IPS-20b (cell line): Measurements from ENCODE around the gene CD3E.
A peak's percentile ranks its signal among the peaks of the same experiment; 100 is the strongest.

ENCODE experiments used
- H3K27ac ChIP-seq: one replicate; pipeline ENCODE4 v1.5.1; 2013; ENCODE audit warnings: low read length
- H3K27me3 ChIP-seq: 2 replicates; pipeline ENCODE4 v1.6.1; 2013; ENCODE audit warnings: mild to moderate bottlenecking, low read length, inconsistent platforms; ENCODE audit not compliant: insufficient read depth
- H3K36me3 ChIP-seq: 2 replicates; pipeline ENCODE4 v1.6.1; 2013; ENCODE audit warnings: low read depth, mild to moderate bottlenecking, inconsistent platforms, low read length, moderate library complexity; ENCODE audit not compliant: insufficient read depth
- H3K4me1 ChIP-seq: 2 replicates; pipeline ENCODE4 v1.6.1; 2013; ENCODE audit warnings: mild to moderate bottlenecking, control low read depth, inconsistent platforms, low read length, moderate library complexity; ENCODE audit not compliant: insufficient read depth
- H3K4me3 ChIP-seq: 2 replicates; pipeline ENCODE4 v1.5.1; 2013; ENCODE audit warnings: mild to moderate bottlenecking, low read length, inconsistent platforms
- H3K9ac ChIP-seq: 2 replicates; pipeline ENCODE4 v1.6.1; 2013; ENCODE audit warnings: low read depth, mild to moderate bottlenecking, inconsistent platforms, low read length, moderate library complexity
- H3K9me3 ChIP-seq: 2 replicates; pipeline ENCODE4 v1.6.1; 2013; ENCODE audit warnings: mild to moderate bottlenecking, low read depth, low read length, inconsistent platforms; ENCODE audit not compliant: insufficient read depth

CD3E gene

GRCh38 chr11:118304568-118305248 lies at the start of gene CD3E:
CD3E (plus strand) TSS chr11:118304730; CDS start chr11:118304953, 223 bp downstream.
- no peaks in the 10 kb centered on the region for H3K36me3 ChIP-seq
- no peak within 1 kb of the TSS for H3K4me3 ChIP-seq
- no peaks in the 10 kb centered on the region for H3K4me1 ChIP-seq
- H3K9me3 ChIP-seq = no peaks in the 10 kb centered on the region
- no peak within 1 kb of the TSS for H3K27ac ChIP-seq
- no peaks in the 10 kb centered on the region for H3K27me3 ChIP-seq
- no peak within 1 kb of the TSS for H3K9ac ChIP-seq

GRCh38 chr11:118258410-118258809 lies 46.1 kb upstream of the CD3E start:
- no peaks in the 10 kb centered on the region for H3K9me3 ChIP-seq
- no peaks in the 10 kb centered on the region for H3K36me3 ChIP-seq
- H3K4me3 ChIP-seq = no peak overlapping the region
- peaks cover 49% of the 10 kb centered on the region for H3K27me3 ChIP-seq
- H3K9ac ChIP-seq = no peak overlapping the region
- no peak overlapping the region for H3K27ac ChIP-seq
- no peaks in the 10 kb centered on the region for H3K4me1 ChIP-seq

- Histone ChIP-seq H3K27ac (no peak overlapping the region), H3K4me1 (no peaks in the 10 kb centered on the region), H3K27me3 (peaks cover 51% of the 10 kb centered on the region), H3K9ac (no peak overlapping the region), H3K9me3 (no peaks in the 10 kb centered on the region), H3K4me3 (no peak overlapping the region), H3K36me3 (no peaks in the 10 kb centered on the region)
Observed at GRCh38 chr11:118259138-118259537, 45.4 kb upstream of the CD3E start.

- Histone ChIP-seq H3K27me3 (peaks cover 51% of the 10 kb centered on the region), H3K27ac (no peak overlapping the region), H3K4me1 (peaks cover 7% of the 10 kb centered on the region; the same call in 1 of the 2 replicates), H3K9ac (no peak overlapping the region), H3K36me3 (no peaks in the 10 kb centered on the region), H3K9me3 (no peaks in the 10 kb centered on the region), H3K4me3 (no peak overlapping the region)
Observed at GRCh38 chr11:118260353-118260752, 44.2 kb upstream of the CD3E start.

- H3K36me3 ChIP-seq = no peaks in the 10 kb centered on the region
- peaks cover 78% of the 10 kb centered on the region for H3K27me3 ChIP-seq
- H3K9ac ChIP-seq = no peak overlapping the region
- H3K4me1 ChIP-seq = peaks cover 7% of the 10 kb centered on the region; the same call in 1 of the 2 replicates
- H3K27ac ChIP-seq = no peak overlapping the region
- H3K4me3 ChIP-seq = peak overlapping the region; percentile 65; the same call in 1 of the 2 replicates
- H3K9me3 ChIP-seq = no peaks in the 10 kb centered on the region
Observed at GRCh38 chr11:118263112-118263511, 41.4 kb upstream of the CD3E start.

- peak within 1 kb of the TSS; percentile 65 for H3K4me3 ChIP-seq
- no peak within 1 kb of the TSS for H3K27ac ChIP-seq
- H3K4me1 ChIP-seq = peaks cover 7% of the 10 kb centered on the region; the same call in 1 of the 2 replicates
- peak within 1 kb of the TSS; percentile 49; the same call in 1 of the 2 replicates for H3K9ac ChIP-seq
- no peaks in the 10 kb centered on the region for H3K9me3 ChIP-seq
- H3K27me3 ChIP-seq = peaks cover 86% of the 10 kb centered on the region
- no peaks in the 10 kb centered on the region for H3K36me3 ChIP-seq
Observed at GRCh38 chr11:118263695-118264568, 40.6 kb upstream of the CD3E start, which contains the start of gene MPZL2. MPZL2 (minus strand) TSS chr11:118264297; CDS start chr11:118264153, 144 bp downstream.

GRCh38 chr11:118264569-118265465 lies 39.7 kb upstream of the CD3E start:
- Histone ChIP-seq H3K4me1 (peaks cover 7% of the 10 kb centered on the region; the same call in 1 of the 2 replicates), H3K9me3 (no peaks in the 10 kb centered on the region), H3K27me3 (peaks cover 90% of the 10 kb centered on the region), H3K4me3 (peak overlapping the region; percentile 65), H3K36me3 (no peaks in the 10 kb centered on the region), H3K9ac (peak overlapping the region; percentile 49; the same call in 1 of the 2 replicates), H3K27ac (no peak overlapping the region)

- H3K9ac ChIP-seq = no peak overlapping the region
- peaks cover 88% of the 10 kb centered on the region for H3K27me3 ChIP-seq
- H3K4me1 ChIP-seq = peaks cover 7% of the 10 kb centered on the region; the same call in 1 of the 2 replicates
- H3K36me3 ChIP-seq = no peaks in the 10 kb centered on the region
- H3K9me3 ChIP-seq = no peaks in the 10 kb centered on the region
- no peak overlapping the region for H3K27ac ChIP-seq
- no peak overlapping the region for H3K4me3 ChIP-seq
Observed at GRCh38 chr11:118265954-118266353, 38.6 kb upstream of the CD3E start.

GRCh38 chr11:118267486-118267885 lies 37.0 kb upstream of the CD3E start:
- no peaks in the 10 kb centered on the region for H3K36me3 ChIP-seq
- H3K4me1 ChIP-seq = peaks cover 7% of the 10 kb centered on the region; the same call in 1 of the 2 replicates
- H3K9me3 ChIP-seq = no peaks in the 10 kb centered on the region
- H3K4me3 ChIP-seq = no peak overlapping the region
- H3K27ac ChIP-seq = no peak overlapping the region
- peaks cover 72% of the 10 kb centered on the region for H3K27me3 ChIP-seq
- H3K9ac ChIP-seq = no peak overlapping the region

GRCh38 chr11:118272001-118272400 lies 32.5 kb upstream of the CD3E start:
- Histone ChIP-seq H3K4me1 (no peaks in the 10 kb centered on the region), H3K4me3 (no peak overlapping the region), H3K27ac (no peak overlapping the region), H3K9me3 (no peaks in the 10 kb centered on the region), H3K27me3 (peaks cover 34% of the 10 kb centered on the region), H3K9ac (no peak overlapping the region), H3K36me3 (no peaks in the 10 kb centered on the region)

- H3K4me3 ChIP-seq = no peak overlapping the region
- H3K9ac ChIP-seq = no peak overlapping the region
- peaks cover 14% of the 10 kb centered on the region for H3K27me3 ChIP-seq
- H3K27ac ChIP-seq = no peak overlapping the region
- no peaks in the 10 kb centered on the region for H3K36me3 ChIP-seq
- no peaks in the 10 kb centered on the region for H3K9me3 ChIP-seq
- no peaks in the 10 kb centered on the region for H3K4me1 ChIP-seq
Observed at GRCh38 chr11:118274186-118274585, 30.3 kb upstream of the CD3E start.
